ENCODE measurements around the gene RCBTB2. TPM values are rescaled to one million over a fixed set of nuclear protein-coding genes. Genes with fewer than 3 reads are reported as not detected.

The RCBTB2 gene
- total RNA-seq, 2 donors from 2014 or later = 9.7 to 13.9 TPM

DNA sequence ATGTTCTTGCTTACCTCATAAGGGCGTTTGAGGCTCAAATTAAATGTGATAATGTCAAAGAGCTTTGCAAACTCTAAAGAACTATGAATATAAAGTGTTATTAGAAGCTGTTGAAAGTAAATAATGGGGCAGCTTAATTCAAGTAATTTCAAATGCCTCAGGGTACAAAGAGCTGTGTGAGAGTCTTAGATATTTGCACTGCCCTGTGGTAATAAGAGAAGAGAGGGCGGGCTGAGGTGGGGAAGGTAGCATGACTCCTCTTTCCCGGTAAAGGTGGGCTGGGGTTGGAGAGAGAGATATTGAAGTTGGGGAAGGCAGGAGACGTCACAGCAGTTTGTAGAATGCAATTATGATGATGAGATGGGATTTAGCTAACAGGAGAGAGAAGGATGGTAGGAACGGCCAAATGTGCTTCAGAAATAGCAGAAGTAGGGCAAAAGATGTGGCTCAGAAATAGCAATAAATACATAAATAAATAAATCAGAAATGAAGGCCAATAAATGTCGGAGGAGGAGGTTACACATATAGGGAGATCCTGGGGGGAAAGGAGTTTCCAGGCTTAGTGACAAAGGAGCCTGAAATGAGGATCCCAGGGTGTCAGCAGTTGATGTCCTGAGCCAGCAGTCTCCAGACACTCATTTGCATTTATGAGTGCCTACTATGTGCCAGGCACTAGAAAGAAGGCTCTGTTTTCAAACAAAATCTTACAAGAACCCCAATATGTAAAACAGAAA lies 35.7 kb upstream of the RCBTB2 start:
- ATAC-seq = no peak
- intact Hi-C loops (cut with DNase I) = loop anchor here in 1 of 2 donors (5.0 kb wide), 1 partner anchor 61 kb away; no protein-coding TSS in a partner anchor
- no peak for DNase-seq

DNA sequence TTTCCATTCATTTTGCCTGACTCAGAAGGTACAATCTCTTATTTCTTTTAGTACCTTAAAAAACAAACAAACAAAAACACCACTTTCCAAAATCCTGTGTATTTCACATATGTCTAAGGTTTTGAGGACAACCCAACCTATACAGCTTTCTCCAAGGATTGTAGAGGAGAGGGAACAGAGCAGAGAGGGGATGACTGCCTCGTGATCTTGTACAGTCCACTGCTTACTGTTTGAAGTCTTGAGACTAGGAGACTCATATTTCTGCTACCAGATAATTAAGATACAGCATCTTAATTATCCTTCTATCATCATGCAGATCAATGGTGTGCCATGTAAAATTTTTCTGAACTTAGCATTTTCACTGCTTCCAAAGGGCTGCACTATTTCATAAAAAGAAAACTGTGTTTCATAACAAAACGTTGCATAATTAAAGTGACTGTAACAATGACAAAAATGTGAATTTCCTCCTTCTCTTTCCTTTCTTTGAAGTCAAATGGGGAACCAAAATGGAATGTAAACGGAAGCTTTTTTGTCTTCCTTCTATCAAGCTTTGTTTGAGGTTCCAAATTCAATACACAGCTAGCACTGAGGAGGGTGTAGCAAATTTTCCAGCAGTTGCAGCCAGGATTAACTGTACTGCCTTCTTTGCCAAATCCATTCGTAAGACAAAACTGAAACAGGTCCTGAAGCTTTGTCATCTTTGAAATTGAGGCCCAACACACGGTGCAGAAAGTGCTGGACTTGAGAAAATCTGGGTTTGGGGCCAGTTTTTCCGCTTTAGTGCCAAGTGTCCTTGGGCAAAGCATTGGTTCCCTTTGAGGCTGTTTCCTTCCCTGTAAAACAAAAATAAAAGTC lies 34.9 kb upstream of the RCBTB2 start:
- intact Hi-C loops (cut with DNase I) = loop anchor here in 1 of 2 donors (5.0 kb wide), 1 partner anchor 60 kb away; no protein-coding TSS in a partner anchor
- DNase-seq (no peak), ATAC-seq (peak; percentile 42 to 48)

DNA sequence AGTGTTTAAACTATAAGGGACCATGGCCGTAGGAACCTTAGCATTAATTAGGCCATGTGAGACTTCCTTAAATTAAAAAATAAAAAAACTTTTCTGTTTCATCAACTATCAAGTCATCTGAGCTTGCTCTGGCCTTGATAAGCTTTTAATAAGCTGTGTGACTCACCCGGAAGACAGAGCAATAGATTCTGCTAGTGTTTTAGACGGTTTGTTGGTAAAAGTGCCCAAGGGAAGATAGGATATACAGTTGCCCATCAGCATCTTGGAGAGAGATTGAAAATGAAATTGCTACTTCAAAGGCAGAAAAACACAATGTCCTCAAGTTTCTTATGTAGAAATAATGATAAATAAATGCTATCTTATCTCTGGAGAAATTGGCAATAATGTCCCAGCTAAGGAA lies 31.2 kb upstream of the RCBTB2 start:
- peak in 1 of 2 donors; percentile 34 for ATAC-seq
- DNase-seq = no peak
- intact Hi-C loops (cut with DNase I) = no loop called here

DNA sequence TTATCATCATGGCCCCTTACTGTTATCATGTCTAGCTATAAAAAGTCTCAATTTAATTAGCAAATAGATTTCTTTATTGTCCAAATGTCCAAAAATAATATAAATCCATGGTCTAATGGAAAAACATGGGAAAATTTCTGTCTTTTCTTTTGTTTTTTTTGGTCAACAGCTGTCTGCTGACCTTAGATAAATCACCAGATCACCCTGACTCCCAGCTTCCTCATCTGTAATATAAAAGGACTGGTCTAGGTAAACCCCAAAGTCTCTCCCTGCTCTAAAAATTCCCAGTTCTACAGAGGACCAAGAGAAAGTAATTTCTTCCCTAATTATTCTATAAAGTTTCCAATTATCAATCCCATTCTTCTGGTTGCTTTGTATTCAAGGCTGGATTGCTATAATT lies 30.7 kb upstream of the RCBTB2 start:
- DNase-seq = no peak
- intact Hi-C loops (cut with DNase I) = no loop called here
- no peak for ATAC-seq

DNA sequence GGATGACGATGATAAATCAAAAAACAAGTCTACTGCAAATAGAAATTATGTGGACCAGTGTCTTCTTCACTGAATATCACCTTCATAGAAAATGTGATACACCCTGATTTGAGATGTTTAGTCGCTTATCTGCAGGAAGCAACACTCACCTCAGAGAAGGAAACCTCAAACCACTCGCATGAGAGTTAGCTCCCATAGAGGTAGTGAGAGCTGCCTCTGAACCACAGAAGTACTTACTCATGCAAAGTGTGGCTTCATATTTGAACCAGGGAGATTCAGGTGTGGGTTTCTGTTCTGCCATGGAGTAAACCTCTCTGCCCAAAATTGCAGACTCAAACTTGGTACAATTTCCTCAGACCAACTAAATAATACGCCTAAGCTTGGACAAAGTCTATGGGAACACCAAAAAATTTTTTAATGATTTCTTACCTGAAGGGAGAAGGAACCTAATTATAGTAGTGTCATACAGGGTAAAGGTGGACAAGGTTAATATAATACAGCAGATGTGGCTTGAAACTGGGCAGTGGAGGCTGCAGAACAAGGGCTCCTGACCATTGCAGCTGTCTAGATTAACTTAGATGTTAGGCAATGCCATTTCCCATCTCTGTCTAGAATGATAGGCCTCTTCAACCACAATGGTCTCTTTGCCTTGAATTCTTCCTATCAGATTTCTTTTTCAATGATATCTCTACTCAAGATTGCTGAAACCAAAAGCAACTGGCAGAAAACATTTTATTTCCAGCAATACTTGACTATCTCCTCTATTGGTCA lies 29.6 kb upstream of the RCBTB2 start:
- intact Hi-C loops (cut with DNase I) = no loop called here
- DNase-seq = no peak
- peak in 1 of 2 donors; percentile 38 for ATAC-seq

DNA sequence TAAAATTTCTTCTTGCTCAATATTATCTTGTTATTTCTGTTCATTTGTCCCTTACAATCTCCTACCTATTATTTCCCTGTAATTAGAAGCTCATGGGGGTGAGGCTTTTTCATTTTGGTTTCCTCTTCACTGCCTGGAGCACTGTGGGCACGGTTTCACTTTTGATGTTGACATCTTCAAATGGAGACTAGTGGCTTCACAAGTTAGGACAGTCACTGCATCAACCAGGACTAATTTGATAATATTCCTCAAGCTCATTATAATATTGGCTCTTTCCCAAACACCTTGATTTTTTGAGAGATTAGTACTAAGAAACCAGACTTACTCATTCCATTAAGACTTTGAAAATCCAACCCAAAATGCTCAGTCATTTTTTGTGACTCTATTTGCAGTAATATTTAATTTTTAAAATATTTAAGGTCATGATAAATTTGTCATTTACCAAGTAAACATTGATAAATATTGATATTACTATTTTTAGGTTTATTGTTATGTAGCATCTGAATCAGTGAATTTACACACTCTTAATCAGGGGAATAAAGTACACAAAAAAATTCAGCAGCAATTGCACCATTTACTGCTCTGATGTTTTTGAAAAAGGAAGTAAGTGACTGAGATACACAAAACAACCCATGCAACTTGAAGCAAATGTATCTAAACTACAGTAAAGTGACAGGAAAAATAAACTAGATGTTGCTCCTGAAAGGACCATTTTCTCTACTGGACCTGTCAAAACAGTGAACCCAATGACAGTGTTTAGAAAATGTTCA lies 28.8 kb upstream of the RCBTB2 start:
- no peak for ATAC-seq
- intact Hi-C loops (cut with DNase I) = no loop called here
- DNase-seq = no peak

DNA sequence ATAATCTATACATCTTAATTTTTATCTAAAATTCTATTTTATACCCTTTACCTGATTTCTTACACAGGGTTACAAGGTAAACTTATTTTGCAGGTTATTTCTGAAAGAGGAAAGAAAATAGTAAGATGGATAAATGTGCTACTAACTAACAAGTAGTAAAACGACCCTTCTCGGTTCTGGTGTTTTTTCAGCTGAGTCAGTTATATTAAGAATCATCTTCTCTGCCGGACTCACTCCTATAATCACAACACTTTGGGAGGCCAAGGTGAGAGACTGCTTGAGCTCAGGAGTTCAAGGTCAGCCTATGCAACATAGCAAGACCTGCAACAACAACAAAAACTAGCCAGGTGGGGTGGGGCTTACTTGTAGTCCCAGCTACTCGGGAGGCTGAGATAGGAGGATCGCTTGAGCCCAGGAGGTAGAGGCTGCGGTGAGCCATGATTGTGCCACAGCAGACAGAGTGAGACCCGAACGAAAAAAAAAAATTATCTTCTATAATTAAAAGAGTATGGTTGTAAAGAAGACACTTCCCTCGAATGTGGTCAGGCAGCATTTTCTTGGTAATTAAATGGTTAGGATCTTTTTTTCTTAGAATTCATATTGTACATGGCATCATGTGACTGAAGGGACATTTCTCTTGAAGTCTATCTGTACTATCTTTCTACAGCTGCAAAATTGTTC lies 27.9 kb upstream of the RCBTB2 start:
- DNase-seq (no peak), ATAC-seq (no peak)
- intact Hi-C loops (cut with DNase I) = no loop called here

DNA sequence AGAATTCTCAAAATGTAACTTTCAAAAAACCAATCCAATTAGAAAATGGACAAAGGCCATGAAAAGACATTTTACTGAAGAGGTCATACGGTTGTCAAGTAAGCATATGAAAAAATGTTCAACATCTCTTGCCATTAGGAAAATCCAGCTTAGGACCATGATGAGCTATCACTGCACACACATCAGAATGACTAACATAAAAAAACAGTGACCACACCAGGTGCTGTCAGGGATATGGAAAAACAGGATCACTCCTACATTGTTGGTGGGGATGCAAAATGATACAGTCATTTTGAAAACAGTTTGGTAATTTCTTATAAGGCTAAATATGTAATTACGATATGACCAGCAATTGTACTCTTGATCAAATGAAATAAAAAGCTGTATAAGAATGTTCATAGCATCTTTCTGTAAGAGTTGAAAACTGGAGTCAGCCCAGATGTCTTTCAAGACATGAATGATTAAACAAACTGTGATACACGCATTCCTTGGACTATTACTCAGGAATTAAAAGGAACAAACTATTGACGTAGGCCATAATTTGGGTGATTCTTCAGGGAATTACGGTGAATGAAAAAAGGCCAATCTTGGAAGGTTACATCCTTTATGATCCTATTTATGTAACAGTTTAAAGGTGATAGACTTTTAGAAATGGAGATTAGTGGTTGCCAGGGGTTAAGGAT lies 26.9 kb upstream of the RCBTB2 start:
- no peak for ATAC-seq
- no peak for DNase-seq
- intact Hi-C loops (cut with DNase I) = no loop called here

DNA sequence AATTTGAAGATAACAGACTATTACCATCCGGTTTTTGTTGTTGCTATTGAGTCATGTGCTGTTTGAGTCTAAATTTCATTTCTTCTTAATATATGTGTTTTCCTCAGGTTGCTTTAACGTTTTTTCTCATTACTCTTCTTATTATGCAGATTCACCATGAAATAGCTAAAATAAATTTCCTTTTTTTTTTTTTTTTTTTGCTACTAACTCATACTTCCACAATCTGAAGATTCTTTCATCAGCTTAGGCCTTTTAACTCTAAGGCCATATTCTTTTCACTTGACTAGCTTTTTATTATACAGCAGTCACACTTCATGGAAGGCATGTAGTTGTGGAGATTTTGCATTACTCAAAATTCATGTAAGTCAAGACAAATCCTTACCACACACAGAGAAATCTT lies 23.9 kb upstream of the RCBTB2 start:
- intact Hi-C loops (cut with DNase I) = no loop called here
- DNase-seq = no peak
- no peak for ATAC-seq

DNA sequence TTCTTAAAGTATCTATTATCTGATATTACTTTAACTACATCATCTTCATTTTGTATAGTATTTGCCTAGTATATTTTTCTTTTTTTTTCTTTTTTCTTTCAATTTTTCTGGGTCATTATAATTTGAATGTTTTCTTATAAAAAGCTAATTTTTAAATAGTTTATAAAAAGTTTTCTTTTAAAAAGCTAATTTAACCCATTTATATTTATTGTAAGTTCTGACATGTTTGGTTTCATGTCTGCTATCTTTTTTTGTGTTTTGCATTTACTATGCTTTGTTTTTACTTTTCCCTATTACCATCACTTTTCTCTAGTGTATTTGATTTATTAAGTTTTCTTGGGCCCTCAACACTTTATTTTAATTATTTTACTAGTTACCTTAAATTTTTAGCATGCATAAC lies 22.6 kb upstream of the RCBTB2 start:
- ATAC-seq = no peak
- intact Hi-C loops (cut with DNase I) = no loop called here
- DNase-seq = no peak

DNA sequence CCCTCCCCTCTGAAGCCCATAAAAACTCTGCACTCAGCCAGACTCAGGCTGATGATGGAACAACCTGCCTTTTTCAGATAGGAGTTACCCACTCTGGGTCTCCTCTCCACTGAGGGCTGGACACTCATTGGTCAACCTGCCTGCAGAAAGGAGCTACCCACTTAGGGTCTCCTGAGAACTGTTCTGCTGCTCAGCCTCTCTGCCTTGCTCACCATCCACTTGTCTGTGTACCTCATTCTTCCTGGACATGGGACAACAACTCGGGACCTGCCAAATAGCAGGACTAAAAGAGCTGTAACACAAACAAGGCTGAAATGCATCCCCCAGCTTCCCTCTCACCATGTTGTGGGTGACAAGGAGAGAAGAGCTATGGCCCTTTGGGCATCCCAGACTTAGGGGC lies 18.4 kb upstream of the RCBTB2 start:
- no peak for DNase-seq
- intact Hi-C loops (cut with DNase I) = no loop called here
- no peak for ATAC-seq

DNA sequence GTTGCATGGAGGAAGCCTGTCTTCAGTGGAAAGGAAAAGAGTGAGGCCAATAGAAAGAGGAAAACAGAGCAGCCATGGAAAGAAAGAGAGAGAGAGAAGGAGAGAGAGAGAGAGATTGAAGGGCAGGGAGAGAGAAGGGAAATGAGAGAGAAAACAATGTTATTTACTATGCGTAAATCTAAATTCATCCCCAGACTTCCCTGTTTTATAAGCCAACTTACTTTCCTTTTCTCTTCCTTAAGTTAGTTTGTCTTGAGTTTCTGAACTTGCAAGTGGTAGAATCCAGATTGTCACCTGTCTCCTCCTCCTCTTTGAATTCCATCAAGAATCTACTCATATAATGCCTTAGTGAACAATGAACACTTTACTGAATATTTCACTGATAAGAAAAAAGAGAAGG lies 16.8 kb upstream of the RCBTB2 start:
- ATAC-seq = no peak
- DNase-seq = no peak
- intact Hi-C loops (cut with DNase I) = no loop called here

DNA sequence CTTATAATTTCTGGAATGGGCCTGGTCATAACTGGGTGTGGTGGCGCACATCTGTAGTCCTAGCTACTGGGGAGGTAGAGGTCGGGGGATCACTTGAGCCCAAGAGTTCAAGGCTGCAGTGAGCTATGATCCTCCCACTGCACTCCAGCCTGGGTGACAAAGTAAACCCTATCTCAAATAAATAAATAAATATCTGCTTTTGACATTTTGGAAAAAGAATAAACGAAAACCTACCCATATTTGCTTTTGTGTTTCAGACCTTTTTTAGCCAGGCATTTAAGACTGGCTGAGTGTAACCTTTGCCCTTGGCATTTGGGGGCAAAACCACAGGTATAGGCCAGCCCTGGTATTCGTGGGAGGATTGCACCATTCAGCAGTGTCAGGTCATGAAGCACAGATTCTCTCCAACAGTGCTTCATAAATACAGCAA lies 14.8 kb upstream of the RCBTB2 start:
- intact Hi-C loops (cut with DNase I) = no loop called here

DNA sequence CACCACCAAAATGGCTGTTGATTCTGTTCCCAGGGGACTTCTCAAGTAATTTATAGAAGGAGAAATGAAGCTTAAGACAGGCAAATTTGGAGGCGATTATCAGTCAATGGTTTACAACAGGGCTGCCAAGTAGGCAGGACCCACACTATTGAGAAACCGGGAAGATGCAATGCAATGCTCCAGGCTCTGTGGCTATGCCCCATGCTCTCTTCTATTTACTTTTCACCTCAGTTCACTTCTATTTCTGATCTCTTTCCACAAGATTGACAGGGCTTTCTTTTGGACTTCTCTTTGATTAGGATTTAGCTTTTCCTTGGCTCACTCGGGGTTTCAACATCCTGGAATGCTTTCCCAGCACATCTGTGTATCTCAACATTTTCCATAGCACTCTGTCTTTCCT lies 12.7 kb upstream of the RCBTB2 start:
- ATAC-seq (no peak), DNase-seq (no peak)
- intact Hi-C loops (cut with DNase I) = no loop called here

More for the DNA sequence above, 14.8 kb upstream of the RCBTB2 start:
- ATAC-seq = no peak
- no peak for DNase-seq

DNA sequence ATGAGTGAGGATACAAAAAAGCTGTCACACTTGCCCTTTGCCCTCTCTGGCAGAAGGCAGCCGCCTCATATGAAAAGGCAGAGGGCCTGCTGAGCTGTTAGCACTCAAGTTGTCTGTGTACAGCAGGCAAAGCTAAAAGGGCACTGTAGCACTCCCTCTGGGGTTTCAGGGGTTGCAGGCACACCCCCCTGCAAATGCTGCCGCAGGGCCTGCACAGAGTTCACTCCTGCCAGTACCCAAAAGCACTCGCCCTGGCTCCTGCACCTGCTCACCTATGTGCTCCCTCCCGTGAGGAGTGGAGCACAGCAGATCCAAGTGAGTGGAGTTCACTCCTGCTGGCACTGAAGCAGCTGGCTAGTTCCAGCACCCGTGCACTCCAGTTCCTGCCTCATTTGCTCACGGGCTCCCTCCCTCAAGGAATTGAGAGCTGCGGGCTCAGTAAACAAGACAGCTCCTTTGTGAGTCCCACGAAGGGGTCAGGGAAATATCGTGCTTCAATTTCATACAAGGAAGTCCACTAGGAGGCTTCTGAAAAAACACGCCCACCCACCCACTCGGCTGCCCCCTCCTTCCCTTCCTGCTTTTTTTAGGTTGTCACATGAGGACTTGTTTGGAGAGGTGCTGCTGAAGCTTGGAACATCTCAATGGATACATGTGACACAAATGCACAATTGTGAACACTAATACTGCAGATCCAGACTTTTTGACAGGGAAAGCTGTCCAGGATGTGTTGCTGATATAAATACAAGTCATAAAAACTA lies 9.9 kb upstream of the RCBTB2 start:
- peak; percentile 79 to 86 for ATAC-seq
- DNase-seq = peak; percentile 45
- intact Hi-C loops (cut with DNase I) = no loop called here

DNA sequence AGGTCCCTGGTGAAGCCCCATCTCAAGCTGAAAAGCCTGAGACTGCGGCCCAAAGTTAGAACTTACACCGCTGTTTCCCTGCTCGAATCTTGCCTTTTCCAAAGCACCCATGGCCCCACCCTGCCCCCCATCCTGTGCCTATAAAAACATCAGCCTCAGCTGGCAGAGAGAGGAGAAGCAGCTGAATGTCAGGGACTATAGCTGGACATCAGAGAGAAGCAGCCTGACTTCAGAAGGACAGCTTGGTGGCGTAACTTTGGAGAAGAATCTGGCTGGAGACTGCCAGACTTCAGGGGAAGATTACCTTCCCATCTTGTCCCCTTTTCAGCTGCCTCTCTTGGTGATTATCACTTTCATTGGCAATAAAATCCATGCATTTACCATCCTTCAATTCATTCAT lies 9.3 kb upstream of the RCBTB2 start:
- DNase-seq = no peak
- peak; percentile 24 to 32 for ATAC-seq
- intact Hi-C loops (cut with DNase I) = no loop called here

DNA sequence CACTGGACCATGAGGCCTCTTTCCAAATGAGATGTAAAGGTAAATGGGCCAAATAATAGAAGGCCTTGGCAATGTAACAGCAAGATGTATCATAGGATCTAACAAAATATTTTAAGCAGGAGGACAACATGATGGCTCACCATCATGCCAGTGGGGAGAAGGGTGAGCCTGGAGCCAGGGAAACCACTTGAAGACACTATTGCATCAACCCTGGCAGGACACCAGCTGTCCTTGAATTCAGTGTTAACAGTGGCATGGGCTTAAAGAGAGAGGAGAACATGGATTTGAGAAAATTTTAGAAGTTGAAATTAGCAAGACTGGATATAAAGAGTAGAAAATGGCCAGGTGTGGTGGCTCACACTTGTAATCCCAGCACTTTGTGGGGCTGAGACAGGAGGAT lies 6.7 kb upstream of the RCBTB2 start:
- ATAC-seq = no peak

More for the DNA sequence above, 6.7 kb upstream of the RCBTB2 start:
- peak; percentile 38 for DNase-seq
- intact Hi-C loops (cut with DNase I) = no loop called here

Measured in left cardiac atrium (tissue), 4 donors.